ENCODE results near the gene GTSF1L. TPM values are rescaled to one million over a fixed set of nuclear protein-coding genes. Genes with fewer than 3 reads are reported as not detected.
A peak's percentile ranks its signal among the peaks of the same experiment; 100 is the strongest.

Gene GTSF1L
- total and polyA plus RNA-seq, 9 of the 15 experiments (the other 6 are each of a cell fraction or from before 2014, with no cell fraction given): not detected

DNA sequence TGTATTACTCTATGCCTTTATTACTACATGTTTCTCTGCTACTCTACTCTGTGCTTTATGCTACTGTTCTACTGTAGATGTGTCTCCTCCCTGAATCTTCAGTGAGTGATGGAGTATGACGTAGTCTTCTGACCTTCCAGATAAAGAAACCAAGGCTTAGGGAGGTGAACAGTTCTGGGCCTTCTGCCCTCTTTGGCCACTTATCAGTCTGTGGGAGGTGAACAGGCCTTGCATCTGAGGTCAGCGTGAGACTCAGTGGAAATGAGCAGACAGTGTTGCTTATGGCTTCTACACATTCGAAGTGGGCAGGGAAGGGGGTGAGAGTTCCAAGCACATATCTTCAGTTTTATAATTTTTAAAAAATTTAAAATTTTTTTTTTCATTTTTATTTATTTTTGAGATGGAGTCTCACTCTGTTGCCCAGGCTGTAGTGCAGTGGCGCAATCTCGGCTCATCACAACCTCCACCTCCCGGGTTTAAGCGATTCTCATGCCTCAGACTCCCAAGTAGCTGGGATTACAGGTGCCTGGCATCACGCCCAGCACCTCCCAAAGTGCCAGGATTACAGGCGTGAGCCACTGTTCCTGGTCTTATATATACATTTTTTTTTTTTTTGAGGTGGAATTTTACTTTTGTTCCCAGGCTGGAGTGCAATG is 35.7 kb downstream of the GTSF1L start (continued):
- TF ChIP-seq, protein P1, sequence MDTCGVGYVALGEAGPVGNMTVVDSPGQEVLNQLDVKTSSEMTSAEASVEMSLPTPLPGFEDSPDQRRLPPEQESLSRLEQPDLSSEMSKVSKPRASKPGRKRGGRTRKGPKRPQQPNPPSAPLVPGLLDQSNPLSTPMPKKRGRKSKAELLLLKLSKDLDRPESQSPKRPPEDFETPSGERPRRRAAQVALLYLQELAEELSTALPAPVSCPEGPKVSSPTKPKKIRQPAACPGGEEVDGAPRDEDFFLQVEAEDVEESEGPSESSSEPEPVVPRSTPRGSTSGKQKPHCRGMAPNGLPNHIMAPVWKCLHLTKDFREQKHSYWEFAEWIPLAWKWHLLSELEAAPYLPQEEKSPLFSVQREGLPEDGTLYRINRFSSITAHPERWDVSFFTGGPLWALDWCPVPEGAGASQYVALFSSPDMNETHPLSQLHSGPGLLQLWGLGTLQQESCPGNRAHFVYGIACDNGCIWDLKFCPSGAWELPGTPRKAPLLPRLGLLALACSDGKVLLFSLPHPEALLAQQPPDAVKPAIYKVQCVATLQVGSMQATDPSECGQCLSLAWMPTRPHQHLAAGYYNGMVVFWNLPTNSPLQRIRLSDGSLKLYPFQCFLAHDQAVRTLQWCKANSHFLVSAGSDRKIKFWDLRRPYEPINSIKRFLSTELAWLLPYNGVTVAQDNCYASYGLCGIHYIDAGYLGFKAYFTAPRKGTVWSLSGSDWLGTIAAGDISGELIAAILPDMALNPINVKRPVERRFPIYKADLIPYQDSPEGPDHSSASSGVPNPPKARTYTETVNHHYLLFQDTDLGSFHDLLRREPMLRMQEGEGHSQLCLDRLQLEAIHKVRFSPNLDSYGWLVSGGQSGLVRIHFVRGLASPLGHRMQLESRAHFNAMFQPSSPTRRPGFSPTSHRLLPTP (IDR thresholded peaks at IDR 0.05; ENCODE audit: borderline replicate concordance, extremely low read depth, insufficient read length): no peak
- TF ChIP-seq CHCHD3 (CRISPR knock-in tag; IDR thresholded peaks at IDR 0.05): no peak
- peak; percentile 83; the same call in 1 of the 2 replicates for TF ChIP-seq MTA3 (IDR thresholded peaks at IDR 0.05; ENCODE audit: borderline replicate concordance)
- TF ChIP-seq ZEB2 (IDR thresholded peaks at IDR 0.05): peak; percentile 86; the same call in 1 of the 2 replicates
- TF ChIP-seq ZSCAN29 (IDR thresholded peaks at IDR 0.05): no peak
- TF ChIP-seq CXXC5 (CRISPR knock-in tag; IDR thresholded peaks at IDR 0.05): peak; percentile 80
- no peak for TF ChIP-seq ZNF263 (CRISPR knock-in tag; IDR thresholded peaks at IDR 0.05; ENCODE audit: borderline replicate concordance)
- TF ChIP-seq, protein P2, sequence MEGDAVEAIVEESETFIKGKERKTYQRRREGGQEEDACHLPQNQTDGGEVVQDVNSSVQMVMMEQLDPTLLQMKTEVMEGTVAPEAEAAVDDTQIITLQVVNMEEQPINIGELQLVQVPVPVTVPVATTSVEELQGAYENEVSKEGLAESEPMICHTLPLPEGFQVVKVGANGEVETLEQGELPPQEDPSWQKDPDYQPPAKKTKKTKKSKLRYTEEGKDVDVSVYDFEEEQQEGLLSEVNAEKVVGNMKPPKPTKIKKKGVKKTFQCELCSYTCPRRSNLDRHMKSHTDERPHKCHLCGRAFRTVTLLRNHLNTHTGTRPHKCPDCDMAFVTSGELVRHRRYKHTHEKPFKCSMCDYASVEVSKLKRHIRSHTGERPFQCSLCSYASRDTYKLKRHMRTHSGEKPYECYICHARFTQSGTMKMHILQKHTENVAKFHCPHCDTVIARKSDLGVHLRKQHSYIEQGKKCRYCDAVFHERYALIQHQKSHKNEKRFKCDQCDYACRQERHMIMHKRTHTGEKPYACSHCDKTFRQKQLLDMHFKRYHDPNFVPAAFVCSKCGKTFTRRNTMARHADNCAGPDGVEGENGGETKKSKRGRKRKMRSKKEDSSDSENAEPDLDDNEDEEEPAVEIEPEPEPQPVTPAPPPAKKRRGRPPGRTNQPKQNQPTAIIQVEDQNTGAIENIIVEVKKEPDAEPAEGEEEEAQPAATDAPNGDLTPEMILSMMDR (IDR thresholded peaks at IDR 0.05 in 2 of 3, conservative IDR thresholded peaks at IDR 0.05 in 1 of 3; ENCODE audit: insufficient read depth in 2 of 3, low read depth in 1 of 3, low read length in 3 of 3): no peak
- TF ChIP-seq, protein P3, sequence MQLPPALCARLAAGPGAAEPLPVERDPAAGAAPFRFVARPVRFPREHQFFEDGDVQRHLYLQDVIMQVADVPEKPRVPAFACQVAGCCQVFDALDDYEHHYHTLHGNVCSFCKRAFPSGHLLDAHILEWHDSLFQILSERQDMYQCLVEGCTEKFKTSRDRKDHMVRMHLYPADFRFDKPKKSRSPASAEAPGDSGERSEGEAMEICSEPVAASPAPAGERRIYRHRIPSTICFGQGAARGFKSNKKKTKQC (CRISPR knock-in tag; IDR thresholded peaks at IDR 0.05): no peak
- TF ChIP-seq PHB (CRISPR knock-in tag; IDR thresholded peaks at IDR 0.05): no peak
- TF ChIP-seq NONO (IDR thresholded peaks at IDR 0.05; ENCODE audit: low read depth in 2 of 2, low read length in 1 of 2): peak in 1 of 2 experiments; percentile 42; a peak in 1 of 4 replicates
- TF ChIP-seq HMG20A (CRISPR knock-in tag; conservative IDR thresholded peaks at IDR 0.05): no peak
- TF ChIP-seq ELF4 (CRISPR knock-in tag; IDR thresholded peaks at IDR 0.05): 0 out of 2 replicates have a peak, but pooled peaks have one; percentile 40
- no peak for TF ChIP-seq ZNF445 (CRISPR knock-in tag; IDR thresholded peaks at IDR 0.05; ENCODE audit: low read depth)
- TF ChIP-seq, protein P4, sequence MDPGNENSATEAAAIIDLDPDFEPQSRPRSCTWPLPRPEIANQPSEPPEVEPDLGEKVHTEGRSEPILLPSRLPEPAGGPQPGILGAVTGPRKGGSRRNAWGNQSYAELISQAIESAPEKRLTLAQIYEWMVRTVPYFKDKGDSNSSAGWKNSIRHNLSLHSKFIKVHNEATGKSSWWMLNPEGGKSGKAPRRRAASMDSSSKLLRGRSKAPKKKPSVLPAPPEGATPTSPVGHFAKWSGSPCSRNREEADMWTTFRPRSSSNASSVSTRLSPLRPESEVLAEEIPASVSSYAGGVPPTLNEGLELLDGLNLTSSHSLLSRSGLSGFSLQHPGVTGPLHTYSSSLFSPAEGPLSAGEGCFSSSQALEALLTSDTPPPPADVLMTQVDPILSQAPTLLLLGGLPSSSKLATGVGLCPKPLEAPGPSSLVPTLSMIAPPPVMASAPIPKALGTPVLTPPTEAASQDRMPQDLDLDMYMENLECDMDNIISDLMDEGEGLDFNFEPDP (CRISPR knock-in tag; IDR thresholded peaks at IDR 0.05): no peak
- TF ChIP-seq ZNF175 (CRISPR knock-in tag; IDR thresholded peaks at IDR 0.05; ENCODE audit: low read depth): peak; percentile 90; the same call in 1 of the 2 replicates
- peak in 1 of 2 experiments; percentile 88; a peak in 1 of 4 replicates for TF ChIP-seq SRF (CRISPR knock-in tag; IDR thresholded peaks at IDR 0.05)
- TF ChIP-seq FOXA1 (IDR thresholded peaks at IDR 0.05; ENCODE audit: borderline replicate concordance): no peak
- TF ChIP-seq KDM4B (IDR thresholded peaks at IDR 0.05; ENCODE audit: borderline replicate concordance in 2 of 2, low read depth in 1 of 2): no peak
